HG03045 (cell line): ENCODE results near the gene AAR2.

Experiments used
- ATAC-seq: cut with Tn5 transposase; IDR thresholded peaks from one replicate; pipeline ENCODE4 v1.9.1; 2021; ENCODE audit warnings: mild to moderate bottlenecking, moderate library complexity; ENCODE audit not compliant: unreplicated experiment

AAR2 gene

GRCh38 chr20:36235892-36236785 lies at the start of gene AAR2:
AAR2 (plus strand) TSS chr20:36236478; CDS start chr20:36239869, 3,391 bp downstream.
- ATAC-seq = peak; percentile 74

GRCh38 chr20:36193977-36194712 lies 42.1 kb upstream of the AAR2 start:
- no peak for ATAC-seq

GRCh38 chr20:36196676-36197075 lies 39.6 kb upstream of the AAR2 start:
- ATAC-seq = no peak

GRCh38 chr20:36197271-36197670 lies 39.0 kb upstream of the AAR2 start:
- no peak for ATAC-seq

- ATAC-seq = no peak
Observed at GRCh38 chr20:36199345-36200257, 36.7 kb upstream of the AAR2 start.

- no peak for ATAC-seq
Observed at GRCh38 chr20:36200451-36200850, 35.8 kb upstream of the AAR2 start.

GRCh38 chr20:36201198-36201597 lies 35.1 kb upstream of the AAR2 start:
- no peak for ATAC-seq

- ATAC-seq = no peak
Observed at GRCh38 chr20:36202891-36203338, 33.4 kb upstream of the AAR2 start.

GRCh38 chr20:36203861-36204260 lies 32.4 kb upstream of the AAR2 start:
- ATAC-seq = no peak

GRCh38 chr20:36205026-36205425 lies 31.3 kb upstream of the AAR2 start:
- ATAC-seq = no peak

- ATAC-seq = no peak
Observed at GRCh38 chr20:36206068-36206467, 30.2 kb upstream of the AAR2 start.

GRCh38 chr20:36206641-36207040 lies 29.6 kb upstream of the AAR2 start:
- no peak for ATAC-seq

GRCh38 chr20:36207602-36208001 lies 28.7 kb upstream of the AAR2 start:
- no peak for ATAC-seq

GRCh38 chr20:36208257-36208656 lies 28.0 kb upstream of the AAR2 start:
- no peak for ATAC-seq

- no peak for ATAC-seq
Observed at GRCh38 chr20:36210436-36211021, 25.7 kb upstream of the AAR2 start.

- no peak for ATAC-seq
Observed at GRCh38 chr20:36213362-36213761, 22.9 kb upstream of the AAR2 start.

GRCh38 chr20:36214684-36215256 lies 21.5 kb upstream of the AAR2 start:
- ATAC-seq = no peak

- no peak for ATAC-seq
Observed at GRCh38 chr20:36215778-36216177, 20.5 kb upstream of the AAR2 start.

GRCh38 chr20:36216314-36217025 lies 19.8 kb upstream of the AAR2 start:
- ATAC-seq = no peak

GRCh38 chr20:36217226-36217625 lies 19.1 kb upstream of the AAR2 start:
- ATAC-seq = no peak
